ENCODE data around the gene UPF3A.
"Not testable (repeated sequence)": the region's sequence is repeated elsewhere in the genome, so short reads cannot be mapped to it uniquely, and the experiment has no call there.

Gene UPF3A

GRCh38 chr13:114336457-114336856, 55.1 kb downstream of the UPF3A start:
- DNase-seq = not testable (repeated sequence)

DNA sequence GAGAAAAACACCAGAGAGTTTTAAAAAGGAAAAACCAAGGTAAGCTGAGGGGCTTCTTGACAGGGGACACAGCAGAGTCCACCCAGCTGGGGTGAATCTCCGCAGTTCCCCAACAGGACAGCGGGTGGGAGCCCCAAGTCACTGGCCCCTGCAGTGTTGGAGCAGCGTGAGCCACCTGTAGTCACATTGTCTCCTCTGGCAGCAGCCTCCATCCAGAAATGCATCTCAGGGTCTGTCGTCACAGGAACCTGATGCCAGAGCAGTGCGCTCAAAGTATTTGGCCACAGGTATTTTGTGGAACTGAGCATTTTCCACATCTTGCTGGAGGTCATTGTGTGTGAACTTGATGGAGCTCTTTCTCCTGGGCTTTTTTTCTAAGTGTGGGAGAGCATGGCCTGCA, 57.6 kb downstream of the UPF3A start:
- no peak for DNase-seq

- peak; percentile 56 to 80 for DNase-seq
Measured at GRCh38 chr13:114339857-114340534, 58.6 kb downstream of the UPF3A start.

DNA sequence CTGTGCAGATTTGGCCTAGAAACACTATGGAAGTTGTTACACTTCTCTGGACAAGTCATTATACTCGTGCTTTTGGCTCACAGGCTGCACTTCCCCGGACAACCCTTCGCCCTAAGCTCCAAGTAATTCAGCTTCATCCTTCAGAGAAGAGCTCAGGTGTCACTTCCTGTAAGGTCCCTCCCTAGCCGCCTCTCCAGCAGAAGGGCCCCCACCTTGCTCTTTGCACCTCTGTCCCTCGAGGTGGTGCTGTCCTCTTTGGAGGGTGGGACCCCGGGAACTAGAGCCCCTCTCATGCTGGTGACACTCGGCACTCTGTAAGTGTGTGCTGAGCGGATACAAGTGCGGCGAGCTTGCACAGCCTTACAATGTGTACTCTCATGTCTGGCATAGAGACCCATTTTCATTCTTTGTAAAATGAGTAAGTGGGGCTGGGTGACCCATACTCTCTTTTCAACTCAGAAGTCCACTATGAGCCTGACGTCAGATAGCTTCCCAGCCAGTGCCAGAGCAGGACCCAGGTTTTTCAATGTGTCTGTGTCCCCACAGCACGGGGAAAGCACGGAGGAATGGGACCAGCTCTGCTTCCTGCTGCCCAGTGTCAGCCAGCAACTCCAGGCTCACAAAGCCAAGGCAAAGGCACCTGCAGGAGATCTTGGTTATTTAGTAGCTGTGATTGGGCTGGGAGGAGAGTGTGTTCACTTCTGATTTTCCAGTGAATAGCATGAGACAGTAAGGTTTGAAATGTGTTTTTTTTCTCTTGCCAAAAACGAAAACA, 59.8 kb downstream of the UPF3A start:
- DNase-seq = no peak

- not testable (repeated sequence) for DNase-seq
Measured at GRCh38 chr13:114347256-114347655, 65.9 kb downstream of the UPF3A start.

DNA sequence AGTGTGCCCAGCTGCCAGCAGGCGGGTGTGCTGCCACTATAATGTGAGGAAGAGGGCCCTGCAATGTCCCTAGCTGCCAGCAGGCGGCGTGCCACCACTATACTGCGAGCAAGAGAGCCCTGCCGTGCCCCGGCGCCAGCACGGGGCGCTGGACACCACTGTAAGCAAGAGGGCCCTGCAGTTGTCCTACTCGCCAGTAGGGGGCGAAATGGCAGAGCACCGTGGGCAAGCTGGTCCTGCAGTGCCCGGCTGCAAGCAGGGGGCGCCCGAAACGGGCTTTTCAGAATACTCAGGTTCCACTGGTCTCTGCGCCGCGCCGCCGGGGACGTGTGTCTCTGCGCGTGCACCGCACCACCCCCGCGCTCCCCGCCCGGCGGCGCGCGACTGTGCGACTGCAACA, 71.4 kb downstream of the UPF3A start:
- peak; percentile 30 to 54 for DNase-seq

- not testable (repeated sequence) for DNase-seq
Measured at GRCh38 chr13:114353382-114353781, 72.0 kb downstream of the UPF3A start.

All from NCI-H526 (cell line).